Jurkat, Clone E6-1 (cell line): ENCODE results near the gene EPHA7. TPM values are rescaled to one million over a fixed set of nuclear protein-coding genes. Genes with fewer than 3 reads are reported as not detected.

Experiments
- DNase-seq: peaks from one replicate; pipeline ENCODE4 v3.0.0-alpha.2; 2011; ENCODE audit warnings: low read depth, low spot score
- H3K4me3 ChIP-seq: 2 replicates; pipeline ENCODE4 v1.5.1; 2011; ENCODE audit warnings: mild to moderate bottlenecking, low read length, control low read depth, moderate library complexity
- polyA plus RNA-seq: library from polyadenylated mRNA; unstranded; fragments of >200 nt; gene quantifications from one replicate; pipeline ENCODE4 v1.2.1, GENCODE V29; 2012; ENCODE audit warnings: missing spikeins; ENCODE audit not compliant: insufficient read length, insufficient read depth

EPHA7 gene
- polyA plus RNA-seq, result not detected

DNA sequence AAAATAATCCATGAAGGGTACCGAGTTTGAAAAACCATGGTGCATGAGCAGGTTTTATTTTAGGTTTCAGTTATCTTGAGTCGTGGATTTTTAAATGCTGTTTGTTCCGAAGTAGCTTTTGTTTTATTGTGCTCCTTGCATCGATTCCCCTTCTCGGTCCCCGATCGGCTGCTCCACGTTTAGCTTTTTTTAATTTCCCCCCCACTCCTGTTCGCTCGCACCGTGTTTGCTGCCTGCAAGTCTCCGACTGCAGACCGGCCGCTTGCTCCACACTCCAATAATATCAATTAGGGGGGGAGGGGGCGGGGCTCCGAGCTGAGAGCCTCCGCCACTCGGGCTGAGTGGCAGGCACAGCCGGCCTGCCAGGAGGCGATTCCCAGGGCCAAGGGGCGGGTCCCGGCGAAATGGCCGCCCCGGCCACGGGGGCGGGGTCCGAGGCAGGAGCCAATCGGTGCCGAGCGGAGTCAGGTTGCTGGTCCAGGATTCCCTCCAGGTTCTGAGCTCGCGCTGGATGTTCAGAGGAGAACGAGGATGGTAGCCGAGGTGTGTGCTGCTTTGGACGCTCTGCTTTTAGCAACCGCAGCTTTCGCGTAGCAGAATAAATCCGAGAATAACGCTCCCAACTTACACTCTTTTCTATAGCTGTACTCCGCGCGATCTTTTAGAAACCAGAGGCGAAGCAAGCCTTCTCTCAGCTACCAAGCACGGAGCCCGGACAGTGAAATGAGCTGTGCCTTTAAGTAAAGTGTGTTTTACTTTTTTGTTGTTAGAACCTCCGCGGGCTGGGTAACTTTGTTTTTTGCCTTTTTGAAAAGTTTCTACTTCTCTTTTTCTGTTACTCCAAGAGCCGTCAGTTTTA lies at the start of gene EPHA7:
Gene EPHA7 (minus strand): TSS at position 256 of the 859 bp plus-strand sequence. CDS start 218 bp downstream, at position 38.
- no peak within 1 kb of the TSS for H3K4me3 ChIP-seq
- no peak for DNase-seq

DNA sequence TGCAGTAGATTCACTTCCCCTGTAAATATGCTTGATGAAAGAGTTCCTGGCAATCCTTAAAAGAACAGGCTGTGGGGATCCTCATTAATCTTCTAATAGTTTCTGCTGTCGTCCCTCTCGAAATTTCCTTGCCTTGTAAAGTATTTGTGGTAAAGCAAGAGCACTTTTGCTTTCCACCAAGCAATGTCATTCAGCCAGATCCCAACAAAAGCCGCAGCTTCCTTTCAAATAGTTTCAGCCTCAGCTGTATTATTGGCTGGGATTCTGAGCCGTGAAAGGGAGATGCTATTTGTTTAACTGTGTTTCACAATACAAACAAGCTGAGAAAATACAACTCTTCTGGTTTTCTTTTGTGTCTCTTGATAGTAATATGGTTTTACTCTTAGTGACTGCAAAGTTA lies 48.9 kb upstream of the EPHA7 start:
- H3K4me3 ChIP-seq, result no peak overlapping the region
- DNase-seq, result no peak

DNA sequence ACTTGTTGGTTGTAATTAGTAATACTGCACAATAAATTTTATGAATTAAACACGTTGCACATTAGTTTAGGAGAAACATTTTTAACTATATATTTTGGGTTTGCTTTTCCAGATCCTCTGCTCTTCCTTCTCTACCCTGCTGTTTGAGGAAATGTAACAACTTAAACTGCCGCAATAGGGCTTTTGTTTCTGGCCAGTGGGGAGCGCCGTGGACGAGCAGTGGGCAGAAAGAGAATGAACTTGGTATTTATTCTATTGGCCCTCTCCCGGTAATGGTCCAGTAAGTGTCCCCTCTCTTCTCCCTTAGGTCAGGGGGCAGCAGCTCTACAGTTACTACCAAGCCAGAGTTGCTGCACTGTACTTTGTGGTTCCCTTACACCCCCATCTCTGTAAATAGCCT lies 35.2 kb upstream of the EPHA7 start:
- no peak overlapping the region for H3K4me3 ChIP-seq
- no peak for DNase-seq

DNA sequence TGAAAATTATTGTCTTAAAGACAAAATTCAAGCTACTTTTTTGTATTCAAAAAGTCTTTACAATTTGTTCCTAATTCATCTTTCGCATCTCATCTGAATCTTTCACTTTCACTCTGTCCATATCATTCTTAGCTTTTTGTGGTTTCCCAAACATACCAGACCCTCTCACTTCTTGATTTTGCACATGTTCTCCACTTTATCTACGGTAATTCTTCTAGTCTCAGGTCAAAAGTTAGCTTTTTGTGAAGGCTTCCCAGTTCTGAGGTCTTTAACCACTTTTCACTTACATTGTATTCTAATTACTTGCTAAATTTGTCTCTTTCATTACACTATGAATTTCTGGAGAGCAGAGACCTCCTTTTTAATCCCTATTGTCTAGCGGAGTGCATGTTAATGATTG lies 34.6 kb upstream of the EPHA7 start:
- no peak for DNase-seq
- H3K4me3 ChIP-seq, result no peak overlapping the region

DNA sequence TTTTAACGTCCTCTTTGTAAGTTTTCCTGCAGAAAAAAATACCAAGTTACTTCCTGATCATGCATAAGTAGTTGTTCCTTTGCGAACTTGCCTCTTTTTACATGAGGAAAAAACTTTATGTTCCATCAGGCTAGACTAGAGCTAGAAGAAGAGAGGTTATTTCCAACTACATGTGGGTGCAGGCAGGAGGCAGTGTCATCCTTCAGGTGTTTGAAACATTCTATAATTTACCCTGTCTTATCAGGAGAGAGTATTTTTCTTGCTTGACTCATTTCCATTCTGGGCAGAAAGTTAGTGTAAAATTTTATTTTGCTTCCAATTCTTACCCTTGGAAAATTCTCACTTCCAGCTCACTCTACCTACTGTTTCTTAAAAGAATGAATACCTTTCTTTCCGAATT lies 28.5 kb upstream of the EPHA7 start:
- no peak for DNase-seq
- H3K4me3 ChIP-seq, result no peak overlapping the region

DNA sequence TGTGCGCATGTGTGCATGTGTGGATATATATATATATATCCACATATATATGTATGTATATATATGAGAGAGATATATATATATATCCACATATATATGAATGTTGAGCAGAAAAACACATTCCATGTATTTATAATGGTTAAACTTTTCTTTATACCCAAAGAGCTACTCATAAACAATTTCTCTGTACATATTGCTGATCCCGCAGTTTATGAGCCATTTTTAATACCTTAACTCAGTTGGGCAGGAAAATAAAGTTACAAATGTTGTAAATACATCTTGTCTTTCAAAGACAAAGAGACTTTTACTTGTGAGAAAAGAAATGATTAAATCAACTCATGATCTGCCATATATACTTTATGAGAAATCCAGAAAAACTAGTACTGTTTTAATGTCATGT lies 18.1 kb upstream of the EPHA7 start:
- no peak for DNase-seq
- H3K4me3 ChIP-seq, result no peak overlapping the region

DNA sequence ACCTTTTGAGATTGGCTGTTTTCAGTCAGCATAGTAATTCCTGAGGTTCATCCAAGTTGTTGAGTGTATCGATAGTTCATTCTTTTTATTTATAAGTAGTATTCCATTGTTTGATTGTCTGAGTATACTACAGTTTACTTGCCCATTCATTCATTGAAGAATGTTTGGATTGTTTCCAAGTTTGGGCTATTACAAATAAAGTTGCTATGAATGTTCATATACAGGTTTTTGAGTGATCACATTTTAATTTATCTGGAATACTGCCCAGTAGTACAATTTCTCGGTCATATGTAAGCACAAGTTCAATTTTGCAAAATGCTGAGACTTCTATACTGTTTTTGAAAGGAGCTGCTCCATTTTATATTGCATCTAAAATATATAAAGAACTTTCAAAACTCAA lies 14.2 kb upstream of the EPHA7 start:
- DNase-seq, result no peak
- H3K4me3 ChIP-seq, result no peak overlapping the region

DNA sequence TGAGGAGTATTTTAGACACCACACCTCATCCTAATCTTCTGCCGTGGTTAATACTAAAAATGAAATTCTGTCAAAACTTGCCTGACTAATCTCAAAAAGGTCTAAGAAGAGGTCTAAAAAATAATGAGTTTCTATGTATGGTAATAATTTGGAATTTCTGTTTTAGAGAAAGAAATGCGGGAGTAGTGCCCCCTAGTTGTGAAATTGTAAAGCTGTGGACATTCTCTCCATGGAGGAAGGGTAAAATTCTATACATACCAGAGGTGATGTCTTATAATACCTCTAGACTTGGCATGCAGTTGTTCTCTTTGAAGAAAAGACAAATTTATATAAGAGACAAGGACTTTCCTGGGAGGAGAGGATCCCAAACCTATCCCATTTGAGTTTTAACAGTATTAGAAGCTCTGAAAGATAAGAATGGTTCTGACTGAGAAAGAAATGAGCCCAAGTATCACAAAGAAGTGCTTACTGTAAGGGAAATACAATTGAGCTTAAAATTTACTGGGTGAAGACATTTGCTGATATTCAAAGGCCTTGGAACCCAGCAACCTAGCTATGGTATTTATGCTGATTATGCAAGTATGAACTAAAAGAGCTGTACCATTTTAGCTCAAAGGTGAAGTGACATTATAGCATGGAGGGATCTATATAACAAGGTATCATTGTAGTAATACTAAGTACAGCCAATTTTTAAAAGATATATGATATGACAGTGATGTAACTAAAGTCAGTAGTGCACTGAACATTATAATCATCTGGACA lies 5.1 kb upstream of the EPHA7 start:
- DNase-seq, result no peak

DNA sequence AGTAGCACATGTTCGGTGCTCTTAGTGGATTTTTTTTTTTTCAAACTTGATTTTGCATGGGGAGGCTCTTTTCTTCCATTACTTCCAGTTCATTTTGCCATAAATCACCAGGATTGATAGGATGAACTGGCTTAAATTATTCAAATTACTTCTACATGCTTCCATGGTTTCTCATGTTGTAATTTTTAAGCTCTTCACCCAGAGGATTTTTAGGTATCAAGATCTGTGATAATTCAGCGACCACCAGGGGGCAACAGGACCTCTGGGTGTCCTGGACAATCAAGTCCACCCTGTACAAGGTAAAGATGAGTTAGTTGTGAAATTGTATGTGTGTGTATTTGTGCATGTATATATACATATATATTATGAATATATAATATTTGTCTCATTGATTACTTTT lies 4.2 kb upstream of the EPHA7 start:
- DNase-seq, result peak; percentile 35

More for the DNA sequence above, 5.1 kb upstream of the EPHA7 start:
- H3K4me3 ChIP-seq, result no peak overlapping the region

DNA sequence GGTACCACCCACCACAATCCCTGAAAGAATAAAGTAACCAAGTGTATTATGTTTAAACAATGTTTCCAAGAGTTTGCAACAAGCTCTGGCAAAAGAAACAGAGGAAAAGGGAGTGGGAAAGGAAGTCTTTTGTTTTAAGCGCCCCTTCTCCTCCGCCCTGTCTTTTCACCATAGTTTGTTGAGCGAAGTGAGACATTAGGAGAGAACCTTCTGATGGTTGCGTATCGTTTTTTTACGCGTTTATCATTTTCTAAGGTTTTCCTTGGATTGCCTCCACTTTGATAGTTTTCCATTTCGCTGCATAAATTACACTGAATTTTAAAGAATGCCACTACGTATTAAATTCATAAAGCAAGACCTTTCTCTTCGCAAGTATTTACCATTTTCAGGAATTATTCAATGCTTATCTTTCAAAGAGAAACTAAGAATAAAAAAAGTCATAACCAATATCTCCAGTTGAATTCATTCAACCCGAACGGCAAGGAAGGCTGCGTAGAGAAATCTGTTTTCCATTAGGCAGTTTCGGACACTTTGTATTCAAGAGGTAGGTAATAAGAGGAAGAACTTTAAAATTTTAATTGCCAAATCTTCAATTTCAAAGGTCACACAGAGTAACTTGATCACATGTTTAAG lies 920 bp upstream of the EPHA7 start:
- H3K4me3 ChIP-seq, result no peak overlapping the region
- DNase-seq, result no peak

More for the DNA sequence above, 4.2 kb upstream of the EPHA7 start:
- no peak overlapping the region for H3K4me3 ChIP-seq

DNA sequence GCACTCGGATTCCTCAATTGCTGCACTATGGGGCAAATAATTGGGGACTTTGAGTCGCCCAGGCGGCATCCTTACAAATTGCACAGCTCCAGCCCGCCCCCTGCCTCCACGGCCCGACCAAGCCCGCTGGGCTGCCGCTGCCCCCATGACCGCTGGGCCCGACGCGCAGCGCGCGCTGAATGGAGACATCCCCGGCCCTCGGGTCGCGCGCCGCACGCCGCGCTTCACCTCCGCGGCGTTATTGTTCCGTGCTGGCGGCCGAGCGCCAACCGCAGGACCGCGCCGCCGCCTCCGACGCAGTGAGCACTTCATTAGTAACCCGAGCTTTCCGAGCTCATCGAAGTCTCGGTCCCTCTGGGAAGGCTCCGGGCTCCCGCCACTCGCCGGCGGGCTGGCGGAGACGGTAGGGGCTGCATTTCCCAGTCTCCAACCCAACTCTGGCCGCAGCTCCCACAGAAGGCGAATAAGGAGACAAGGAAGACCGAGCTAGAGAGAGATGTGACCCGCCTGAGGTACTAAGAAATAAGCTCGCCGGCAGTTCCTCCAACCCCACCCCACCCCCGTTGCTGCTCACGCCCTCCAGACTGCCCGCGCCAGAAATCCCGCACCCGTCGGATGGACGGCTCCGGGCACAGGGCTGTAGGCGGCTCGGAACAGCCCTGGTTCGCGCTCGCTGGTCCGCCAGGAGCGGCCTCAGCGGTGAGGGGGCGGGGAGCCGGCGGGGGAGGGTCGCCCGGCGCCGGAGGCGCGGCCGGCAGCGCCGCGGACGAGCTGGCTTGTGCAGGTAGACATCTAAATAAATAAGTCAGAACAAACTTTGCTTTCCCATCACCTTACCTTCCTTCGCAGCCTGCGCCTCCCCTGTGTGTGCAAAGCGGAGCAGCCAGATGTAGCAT lies 703 bp downstream of the EPHA7 start:
- no peak overlapping the region for H3K4me3 ChIP-seq
- no peak for DNase-seq

DNA sequence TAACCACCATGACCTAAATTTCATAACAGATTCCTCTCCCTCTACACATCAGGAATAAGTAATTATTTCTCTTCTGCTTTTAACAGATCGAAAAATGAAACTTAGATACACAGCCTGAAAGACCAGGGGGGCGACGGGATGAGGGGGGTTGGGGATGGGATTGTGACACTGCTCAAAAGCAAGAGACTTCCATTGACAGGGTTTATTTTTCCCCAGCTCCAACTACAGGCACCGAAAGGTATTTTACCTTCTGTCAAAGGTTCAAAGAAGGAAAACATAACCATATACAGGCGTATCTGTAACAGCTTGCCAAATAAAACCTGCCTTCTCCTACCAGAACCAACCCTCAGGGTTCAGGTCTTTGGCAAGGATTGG lies 1.3 kb downstream of the EPHA7 start:
- no peak for DNase-seq
- no peak overlapping the region for H3K4me3 ChIP-seq

DNA sequence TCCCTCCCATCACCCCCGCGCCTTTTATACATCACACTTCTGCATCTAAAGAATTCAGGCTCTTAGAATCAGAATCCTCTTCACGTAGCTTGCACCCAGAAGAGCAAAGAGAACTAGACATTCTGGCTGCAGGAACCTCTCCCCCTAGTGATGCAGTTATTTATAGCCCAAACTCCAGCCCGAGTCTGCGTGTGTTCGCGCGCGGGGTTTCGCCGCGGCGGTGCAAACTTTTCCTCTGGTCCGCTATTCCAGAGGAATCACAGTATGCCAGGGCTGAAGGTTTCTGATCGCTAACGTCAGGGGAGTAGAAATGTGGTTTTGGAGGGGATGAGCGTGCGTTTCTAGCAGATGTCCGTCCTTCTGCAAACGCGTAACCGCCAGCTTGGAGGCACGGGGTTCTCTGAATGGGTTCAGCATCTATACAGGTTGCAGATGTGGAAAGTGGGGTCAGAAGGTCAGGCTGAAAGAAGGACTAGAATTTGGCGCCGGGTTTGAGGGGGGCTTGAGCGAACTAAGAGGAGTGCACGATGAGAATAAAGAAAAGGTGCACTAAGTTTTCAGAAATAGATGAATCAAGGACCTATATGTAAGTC lies 1.8 kb downstream of the EPHA7 start:
- no peak overlapping the region for H3K4me3 ChIP-seq
- DNase-seq, result no peak

DNA sequence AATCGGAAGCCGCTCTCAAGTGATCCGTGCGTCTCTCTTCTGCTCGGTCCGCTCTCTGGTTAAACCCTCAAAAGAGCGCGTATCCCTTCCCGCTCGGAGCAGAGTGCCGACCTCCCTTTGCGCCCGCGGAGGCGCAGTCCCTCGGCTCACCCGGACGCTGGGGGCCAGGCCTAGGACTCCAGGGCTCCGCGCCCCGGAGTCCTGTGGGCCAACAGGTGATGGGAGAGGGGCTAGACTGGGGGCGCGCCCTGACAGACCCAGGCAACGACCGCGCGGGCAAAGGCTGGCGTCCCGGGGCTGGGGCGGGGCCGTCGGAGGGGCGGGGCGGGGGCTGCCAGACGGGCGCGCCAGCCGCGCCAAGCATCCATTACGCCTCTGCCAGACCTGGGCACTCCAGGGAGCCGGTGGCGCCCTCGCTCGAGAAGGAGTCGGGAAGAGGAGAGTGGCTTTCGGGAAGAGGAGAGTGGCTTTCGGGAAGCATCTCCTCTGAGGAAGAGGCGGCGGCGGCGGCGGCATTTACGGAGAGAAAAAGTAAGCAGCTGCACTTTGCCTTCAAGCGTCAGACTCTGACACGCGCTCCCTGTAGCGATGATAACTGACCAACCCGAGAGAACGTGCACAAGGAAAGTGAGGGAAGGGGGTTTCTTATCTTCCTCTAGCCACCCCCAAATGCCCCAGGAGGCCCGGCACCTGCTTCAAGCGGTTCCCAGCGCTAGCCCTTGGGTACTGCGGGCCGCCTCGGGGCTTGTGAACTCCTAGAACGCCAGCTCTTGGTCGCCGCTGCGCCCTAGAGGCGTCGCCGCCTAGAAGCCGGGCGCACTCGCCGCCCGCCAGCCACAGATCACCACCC lies 2.6 kb downstream of the EPHA7 start:
- DNase-seq, result no peak
- H3K4me3 ChIP-seq, result no peak overlapping the region

DNA sequence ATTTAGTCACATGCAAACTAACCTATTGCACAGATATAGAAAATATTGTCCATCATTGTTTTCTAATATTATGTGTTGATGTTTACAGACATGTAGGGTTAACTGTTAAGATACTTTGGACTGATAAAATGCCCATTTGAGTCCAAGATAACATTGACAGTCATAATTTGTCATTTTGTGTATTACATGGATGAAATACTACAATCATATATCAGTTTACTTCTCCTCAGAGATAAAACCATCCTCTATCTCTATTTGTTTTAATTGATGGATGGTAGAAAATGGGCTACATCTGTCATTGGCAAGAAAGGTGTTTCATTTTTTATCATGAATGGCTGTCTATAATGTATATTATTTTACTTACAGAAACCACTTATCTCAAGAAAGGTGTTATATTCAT lies 6.2 kb downstream of the EPHA7 start:
- no peak overlapping the region for H3K4me3 ChIP-seq
- DNase-seq, result no peak

DNA sequence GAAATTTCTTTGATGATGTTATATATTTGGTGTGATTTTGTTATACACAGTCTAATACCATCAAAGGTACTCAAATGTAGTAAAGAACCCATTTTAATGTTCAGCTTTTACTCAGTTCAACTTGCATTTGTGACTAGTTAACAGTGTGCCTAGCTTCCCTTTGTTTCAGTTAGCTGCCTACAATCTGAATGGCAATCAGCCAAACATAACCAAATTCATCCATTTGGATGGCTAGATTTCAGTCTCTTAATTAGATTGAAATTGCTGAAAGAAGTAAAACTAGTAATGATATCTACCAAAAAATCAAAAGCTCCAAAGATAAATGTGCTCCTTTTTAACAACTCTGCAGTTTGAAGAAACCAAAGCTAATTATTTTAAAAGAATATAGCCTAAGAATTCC lies 6.9 kb downstream of the EPHA7 start:
- no peak overlapping the region for H3K4me3 ChIP-seq
- DNase-seq, result no peak

DNA sequence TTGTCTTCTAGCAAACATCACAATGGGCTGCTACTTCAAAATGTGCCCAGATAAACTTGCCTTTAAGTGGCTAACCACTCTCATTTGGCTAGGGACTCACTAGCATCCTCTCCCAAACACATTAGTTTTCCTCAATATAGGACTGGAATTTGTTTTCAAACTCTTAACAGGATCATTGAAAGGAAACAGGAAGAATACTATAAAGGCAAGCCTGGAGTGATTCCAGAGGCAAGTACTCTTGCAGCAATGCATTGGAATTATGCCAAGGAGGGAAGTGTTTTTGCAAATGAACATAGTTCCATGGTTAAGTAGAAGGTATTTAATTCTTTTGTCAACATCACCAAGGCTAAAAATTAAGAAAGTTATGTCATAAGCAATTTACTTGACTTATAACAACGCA lies 12.2 kb downstream of the EPHA7 start:
- DNase-seq, result no peak
- no peak overlapping the region for H3K4me3 ChIP-seq

DNA sequence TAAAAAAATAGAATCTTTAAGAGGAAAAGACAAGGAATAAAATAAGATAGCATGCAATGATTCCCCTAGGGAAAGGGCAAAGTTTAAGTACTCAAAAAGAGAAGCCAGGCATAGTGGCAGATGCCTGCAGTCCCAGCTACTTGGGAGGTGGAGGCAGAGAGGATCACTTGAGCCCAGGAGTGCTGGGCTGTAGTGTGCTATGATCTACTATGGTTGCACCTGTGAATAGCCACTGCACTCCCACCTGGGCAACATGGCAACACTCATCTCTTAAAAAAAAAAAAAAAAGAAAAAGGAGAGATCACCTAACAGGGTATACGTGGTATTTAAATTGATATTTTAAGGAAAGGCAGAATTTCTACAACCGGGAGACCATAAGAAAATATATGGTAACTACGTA lies 16.0 kb downstream of the EPHA7 start:
- no peak overlapping the region for H3K4me3 ChIP-seq
- no peak for DNase-seq
